RPMI7951 (cell line): ENCODE measurements around the gene BTBD17. TPM values are rescaled to one million over a fixed set of nuclear protein-coding genes. Genes with fewer than 3 reads are reported as not detected.

ENCODE experiments used
- total RNA-seq: library from RNA; depleted of rRNA; stranded (reverse); fragments of >200 nt; shearing (Covaris generic); gene quantifications from 2 replicates; pipeline ENCODE4 v1.2.3, GENCODE V29; 2014; rRNA removed

Gene BTBD17
- total RNA-seq, 1 experiment from 2014 or later, result not detected

Other genes with a start within 250 kb of the BTBD17 start
- gene RPL38, start 158.2 kb downstream of the BTBD17 start, total RNA-seq, result 642 and 1,240 TPM in 2 replicates
- 0.96 and 2.4 TPM in 2 replicates for gene TTYH2, start 148.3 kb downstream of the BTBD17 start, total RNA-seq
- gene DNAI2, start 87.6 kb downstream of the BTBD17 start, total RNA-seq, result not detected in 2 replicates
- gene KIF19, start 35.6 kb downstream of the BTBD17 start, total RNA-seq, result not detected in 2 replicates
- gene GPR142, start 5.6 kb upstream of the BTBD17 start, total RNA-seq, result not detected in 2 replicates
- gene GPRC5C, start 70.2 kb upstream of the BTBD17 start, total RNA-seq, result 133 and 154 TPM in 2 replicates
- not detected in 2 replicates for gene CD300A, start 104.8 kb upstream of the BTBD17 start, total RNA-seq
- not detected in 2 replicates for gene CD300LB, start 169.6 kb upstream of the BTBD17 start, total RNA-seq
- not detected in 2 replicates for gene CD300C, start 184.2 kb upstream of the BTBD17 start, total RNA-seq
- gene CD300H, start 205.6 kb upstream of the BTBD17 start, total RNA-seq, result not detected in 2 replicates
- not detected in 2 replicates for gene CD300LD, start 230.4 kb upstream of the BTBD17 start, total RNA-seq